Measurements from ENCODE around the gene SYT2. TPM values are rescaled to one million over a fixed set of nuclear protein-coding genes. Genes with fewer than 3 reads are reported as not detected.

Gene SYT2
- total and polyA plus RNA-seq, 9 of the 15 experiments (the other 6 are each of a cell fraction or from before 2014, with no cell fraction given) = not detected

- no peak overlapping the region for H3K9ac ChIP-seq (ENCODE audit: insufficient read depth in 1 of 2, low read depth in 2 of 2, low read length in 2 of 2)
- no peak overlapping the region for H3K27ac ChIP-seq (ENCODE audit: extremely low read depth, low read depth, low read length)
- no peak overlapping the region for H3K4me2 ChIP-seq (ENCODE audit: insufficient read depth, low read length)
- ATAC-seq (no peak), DNase-seq (ENCODE audit: extremely low read depth in 1 of 4, low spot score in 3 of 4) (no peak), FAIRE-seq (no peak)
- no peaks in the 10 kb centered on the region for H3K4me1 ChIP-seq (replicated peaks in 1 of 2; ENCODE audit: control insufficient read depth in 2 of 2, insufficient read depth in 2 of 2, low read length in 2 of 2)
- TF ChIP-seq KLF6 (CRISPR knock-in tag; IDR thresholded peaks at IDR 0.05; ENCODE audit: borderline replicate concordance) (no peak), ZNF133 (CRISPR knock-in tag; IDR thresholded peaks at IDR 0.05) (no peak), GABPA (tag; conservative IDR thresholded peaks at IDR 0.05; ENCODE audit: low read depth) (no peak), FOXK1 (CRISPR knock-in tag; IDR thresholded peaks at IDR 0.05; ENCODE audit: borderline replicate concordance) (no peak), NCOA2 (IDR thresholded peaks at IDR 0.05; ENCODE audit: partially characterized antibody in 2 of 2) (no peak), SRSF1 (IDR thresholded peaks at IDR 0.05; ENCODE audit: low read depth, low read length) (no peak), ARID4B (CRISPR knock-in tag; IDR thresholded peaks at IDR 0.05) (no peak), ARID3B (CRISPR knock-in tag; IDR thresholded peaks at IDR 0.05; ENCODE audit: borderline replicate concordance) (no peak), MAX (CRISPR knock-in tag; IDR thresholded peaks at IDR 0.05) (no peak), CCAR2 (IDR thresholded peaks at IDR 0.05; ENCODE audit: low read depth, low read length) (no peak), RFX7 (CRISPR knock-in tag; IDR thresholded peaks at IDR 0.05) (no peak), RBM22 (IDR thresholded peaks at IDR 0.05; ENCODE audit: low read depth, low read length, poor library complexity, severe bottlenecking) (no peak), RBM25 (IDR thresholded peaks at IDR 0.05; ENCODE audit: low read depth, low read length, severe bottlenecking) (no peak), HINFP (tag; conservative IDR thresholded peaks at IDR 0.05; ENCODE audit: low read depth) (no peak), ZKSCAN8 (CRISPR knock-in tag; IDR thresholded peaks at IDR 0.05) (no peak)
- no peaks in the 10 kb centered on the region for H3K79me2 ChIP-seq (ENCODE audit: control insufficient read depth, insufficient read depth, low read length)
- 89% methylated on average over 4 of the region's 4 CpGs for WGBS (ENCODE audit: insufficient coverage, low coverage, missing lambda C conversion rate)
- H3K4me3 ChIP-seq = no peak overlapping the region
- H3K27me3 ChIP-seq (ENCODE audit: control insufficient read depth in 2 of 2, insufficient read depth in 2 of 2, low read length in 2 of 2) = no peaks in the 10 kb centered on the region
- in situ Hi-C loops (cut with MboI) = loop anchor here (5.0 kb wide), 1 partner anchor 60 kb away; no protein-coding TSS in a partner anchor
- peaks cover 45% of the 10 kb centered on the region; the same call in 2 of the 3 replicates for H3K36me3 ChIP-seq (ENCODE audit: control insufficient read depth, insufficient read depth, low read length)
- intact Hi-C loops (cut with micrococcal nuclease) = no loop called here
- no peaks in the 10 kb centered on the region for H4K20me1 ChIP-seq (replicated peaks; ENCODE audit: control insufficient read depth, insufficient read depth, low read length)
- ChIA-PET POLR2A (no interaction called here), CTCF (ENCODE audit: low intra/inter-chr PET ratio) (interaction anchor here (0.7 kb wide), 1 partner anchor 12 kb away, joined by 4 read pairs; no protein-coding TSS in a partner anchor)
- no peak overlapping the region for H2AFZ ChIP-seq (ENCODE audit: low read depth, low read length)
- no peaks in the 10 kb centered on the region for H3K9me3 ChIP-seq (replicated peaks; ENCODE audit: control insufficient read depth, insufficient read depth, low read depth, low read length)
- BruUV-seq (replicated peaks) = no TSS peak
- no peaks in the 10 kb centered on the region for H3K9me1 ChIP-seq (ENCODE audit: control insufficient read depth, insufficient read depth, low read length)
Observed at GRCh38 chr1:202567738-202568137, 142.5 kb downstream of the SYT2 start.
